ENCODE results near the gene ANP32A.

DNA sequence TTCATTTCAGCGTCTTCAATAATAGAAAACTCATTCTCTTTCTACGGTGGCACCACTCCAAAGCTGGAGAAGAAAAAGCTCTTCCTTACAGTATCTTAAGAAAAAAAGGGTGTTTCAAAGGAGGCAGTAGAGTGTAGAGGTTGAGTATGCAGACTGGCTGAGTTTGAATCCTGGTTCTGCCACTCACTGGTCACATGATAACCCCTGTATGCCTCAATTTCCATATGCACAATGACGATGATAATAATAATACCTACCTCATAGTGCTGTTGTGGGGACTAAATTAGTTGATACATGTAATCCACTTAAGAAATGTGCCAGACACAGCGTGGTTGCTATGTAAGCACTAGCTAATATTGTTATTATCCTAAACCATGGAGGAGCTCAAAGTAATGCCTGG is 4.5 kb downstream of the ANP32A start:
- TF ChIP-seq, protein P1, sequence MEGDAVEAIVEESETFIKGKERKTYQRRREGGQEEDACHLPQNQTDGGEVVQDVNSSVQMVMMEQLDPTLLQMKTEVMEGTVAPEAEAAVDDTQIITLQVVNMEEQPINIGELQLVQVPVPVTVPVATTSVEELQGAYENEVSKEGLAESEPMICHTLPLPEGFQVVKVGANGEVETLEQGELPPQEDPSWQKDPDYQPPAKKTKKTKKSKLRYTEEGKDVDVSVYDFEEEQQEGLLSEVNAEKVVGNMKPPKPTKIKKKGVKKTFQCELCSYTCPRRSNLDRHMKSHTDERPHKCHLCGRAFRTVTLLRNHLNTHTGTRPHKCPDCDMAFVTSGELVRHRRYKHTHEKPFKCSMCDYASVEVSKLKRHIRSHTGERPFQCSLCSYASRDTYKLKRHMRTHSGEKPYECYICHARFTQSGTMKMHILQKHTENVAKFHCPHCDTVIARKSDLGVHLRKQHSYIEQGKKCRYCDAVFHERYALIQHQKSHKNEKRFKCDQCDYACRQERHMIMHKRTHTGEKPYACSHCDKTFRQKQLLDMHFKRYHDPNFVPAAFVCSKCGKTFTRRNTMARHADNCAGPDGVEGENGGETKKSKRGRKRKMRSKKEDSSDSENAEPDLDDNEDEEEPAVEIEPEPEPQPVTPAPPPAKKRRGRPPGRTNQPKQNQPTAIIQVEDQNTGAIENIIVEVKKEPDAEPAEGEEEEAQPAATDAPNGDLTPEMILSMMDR (conservative IDR thresholded peaks at IDR 0.05 in 1 of 2, IDR thresholded peaks at IDR 0.05 in 1 of 2; ENCODE audit: low read depth in 1 of 2, low read length in 2 of 2): no peak
- no peak for TF ChIP-seq EZH2 (IDR thresholded peaks at IDR 0.05; ENCODE audit: low read length, missing control alignments)
